Measurements from ENCODE around the gene SPIRE2. TPM values are rescaled to one million over a fixed set of nuclear protein-coding genes. Genes with fewer than 3 reads are reported as not detected.

SPIRE2 gene
- total RNA-seq, 2 donors from 2014 or later = 2.0 TPM; not detected in 1

DNA sequence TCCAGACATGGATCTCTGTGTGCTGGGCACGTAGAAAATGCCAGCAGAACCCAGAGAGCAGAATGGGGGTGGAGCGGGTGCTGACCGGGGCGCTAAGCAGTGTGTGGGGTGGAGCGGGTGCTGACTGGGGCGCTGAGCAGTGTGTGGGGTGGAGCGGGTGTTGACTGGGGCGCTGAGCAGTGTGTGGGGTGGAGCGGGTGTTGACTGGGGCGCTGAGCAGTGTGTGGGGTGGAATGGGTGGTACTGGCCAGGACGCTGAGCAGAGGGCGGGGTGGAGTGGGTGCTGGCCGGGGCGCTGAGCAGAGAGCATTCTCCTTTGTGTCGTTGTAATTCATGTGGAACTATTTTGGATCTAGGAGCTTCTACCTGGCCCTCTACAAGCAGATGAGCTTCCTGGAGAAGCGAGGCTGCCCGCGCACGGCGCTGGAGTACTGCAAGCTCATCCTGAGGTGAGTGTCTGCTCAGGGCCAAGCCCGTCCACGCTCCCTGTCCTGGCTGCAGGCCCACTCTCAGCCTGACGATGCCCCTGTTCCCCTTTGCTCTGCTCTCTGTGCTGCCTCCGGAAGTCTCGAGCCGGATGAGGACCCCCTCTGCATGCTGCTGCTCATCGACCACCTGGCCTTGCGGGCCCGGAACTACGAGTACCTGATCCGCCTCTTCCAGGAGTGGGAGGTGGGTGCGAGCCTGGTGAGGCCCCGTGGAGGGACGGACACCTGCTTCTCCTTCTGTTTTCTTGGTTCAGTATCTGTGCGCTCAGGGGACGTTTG, 70.1 kb downstream of the SPIRE2 start:
- no peak for DNase-seq (ENCODE audit: low spot score)
- TF ChIP-seq, protein P1, sequence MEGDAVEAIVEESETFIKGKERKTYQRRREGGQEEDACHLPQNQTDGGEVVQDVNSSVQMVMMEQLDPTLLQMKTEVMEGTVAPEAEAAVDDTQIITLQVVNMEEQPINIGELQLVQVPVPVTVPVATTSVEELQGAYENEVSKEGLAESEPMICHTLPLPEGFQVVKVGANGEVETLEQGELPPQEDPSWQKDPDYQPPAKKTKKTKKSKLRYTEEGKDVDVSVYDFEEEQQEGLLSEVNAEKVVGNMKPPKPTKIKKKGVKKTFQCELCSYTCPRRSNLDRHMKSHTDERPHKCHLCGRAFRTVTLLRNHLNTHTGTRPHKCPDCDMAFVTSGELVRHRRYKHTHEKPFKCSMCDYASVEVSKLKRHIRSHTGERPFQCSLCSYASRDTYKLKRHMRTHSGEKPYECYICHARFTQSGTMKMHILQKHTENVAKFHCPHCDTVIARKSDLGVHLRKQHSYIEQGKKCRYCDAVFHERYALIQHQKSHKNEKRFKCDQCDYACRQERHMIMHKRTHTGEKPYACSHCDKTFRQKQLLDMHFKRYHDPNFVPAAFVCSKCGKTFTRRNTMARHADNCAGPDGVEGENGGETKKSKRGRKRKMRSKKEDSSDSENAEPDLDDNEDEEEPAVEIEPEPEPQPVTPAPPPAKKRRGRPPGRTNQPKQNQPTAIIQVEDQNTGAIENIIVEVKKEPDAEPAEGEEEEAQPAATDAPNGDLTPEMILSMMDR (IDR thresholded peaks at IDR 0.05) = no peak
- Histone ChIP-seq H3K4me1 (ENCODE audit: control insufficient read depth in 1 of 2, low read depth in 2 of 2) (no peaks in the 10 kb centered on the region), H3K9me3 (no peaks in the 10 kb centered on the region), H3K27ac (no peak overlapping the region), H3K36me3 (peaks cover 73% of the 10 kb centered on the region), H3K27me3 (replicated peaks; ENCODE audit: insufficient read depth) (no peaks in the 10 kb centered on the region), H3K4me3 (no peak overlapping the region)
- ATAC-seq (ENCODE audit: insufficient number of reproducible peaks, low FRiP score, low read depth) = no peak

DNA sequence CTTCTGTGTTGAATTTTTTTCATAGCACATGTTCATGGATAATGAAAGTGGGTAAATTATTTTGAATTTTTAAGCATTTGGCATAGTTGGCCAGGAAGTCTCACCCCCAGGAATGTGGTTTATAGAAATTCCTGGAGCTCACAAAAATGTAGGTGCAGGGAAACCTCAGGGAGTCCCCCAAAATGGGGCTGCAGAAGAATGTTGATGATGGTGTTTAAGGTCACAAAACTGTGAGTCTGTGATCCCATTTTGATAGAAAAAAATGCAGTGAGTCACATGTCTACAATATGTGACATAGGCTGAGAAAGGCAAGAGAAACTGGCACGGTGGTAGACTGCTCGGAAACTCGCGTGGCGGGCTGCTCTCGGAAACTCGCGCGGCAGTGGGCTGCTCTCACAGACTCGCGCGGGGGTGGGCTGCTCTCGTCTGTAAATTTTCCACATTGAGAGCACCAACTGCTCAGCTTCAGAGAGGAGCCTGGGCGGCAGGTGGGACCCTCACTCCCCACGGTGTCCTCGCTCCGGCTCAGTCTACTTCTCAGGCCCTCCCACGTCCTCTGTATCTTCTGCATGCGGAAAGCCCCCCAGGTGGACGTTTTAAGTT, 71.7 kb downstream of the SPIRE2 start:
- Histone ChIP-seq H3K4me1 (ENCODE audit: control insufficient read depth in 1 of 2, low read depth in 2 of 2) (no peaks in the 10 kb centered on the region), H3K27me3 (replicated peaks; ENCODE audit: insufficient read depth) (no peaks in the 10 kb centered on the region), H3K4me3 (no peak overlapping the region), H3K9me3 (no peaks in the 10 kb centered on the region), H3K27ac (no peak overlapping the region), H3K36me3 (peaks cover 70% of the 10 kb centered on the region)
- DNase-seq (ENCODE audit: low spot score) (no peak), ATAC-seq (ENCODE audit: insufficient number of reproducible peaks, low FRiP score, low read depth) (no peak)
- TF ChIP-seq, protein P1 (IDR thresholded peaks at IDR 0.05) = no peak

DNA sequence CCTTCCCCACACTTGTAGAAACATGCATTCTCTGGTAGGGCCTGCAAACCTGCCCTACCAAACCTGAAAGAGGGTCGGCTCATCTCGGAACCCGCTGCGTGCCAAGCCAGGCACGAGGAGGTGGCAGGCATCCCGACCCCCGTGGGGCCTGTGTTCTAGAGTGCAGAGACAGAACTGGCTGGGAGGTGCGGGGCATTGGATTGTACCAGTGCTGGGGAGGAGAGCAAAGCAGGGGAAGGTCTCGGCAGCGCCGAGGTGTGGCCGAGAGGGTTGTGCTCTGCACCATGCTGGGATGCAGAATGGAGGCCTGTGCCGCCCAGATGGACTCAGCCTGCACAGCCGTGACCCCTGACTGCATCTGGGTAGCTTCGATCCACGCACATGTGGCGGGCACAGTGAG, 72.6 kb downstream of the SPIRE2 start:
- ATAC-seq (ENCODE audit: insufficient number of reproducible peaks, low FRiP score, low read depth) (no peak), DNase-seq (ENCODE audit: low spot score) (no peak)
- H3K4me3 ChIP-seq = no peak overlapping the region
- H3K27me3 ChIP-seq (replicated peaks; ENCODE audit: insufficient read depth) = no peaks in the 10 kb centered on the region
- no peaks in the 10 kb centered on the region for H3K4me1 ChIP-seq (ENCODE audit: control insufficient read depth in 1 of 2, low read depth in 2 of 2)
- TF ChIP-seq, protein P1 (IDR thresholded peaks at IDR 0.05) = no peak
- no peaks in the 10 kb centered on the region for H3K9me3 ChIP-seq
- no peak overlapping the region for H3K27ac ChIP-seq
- peaks cover 66% of the 10 kb centered on the region for H3K36me3 ChIP-seq

DNA sequence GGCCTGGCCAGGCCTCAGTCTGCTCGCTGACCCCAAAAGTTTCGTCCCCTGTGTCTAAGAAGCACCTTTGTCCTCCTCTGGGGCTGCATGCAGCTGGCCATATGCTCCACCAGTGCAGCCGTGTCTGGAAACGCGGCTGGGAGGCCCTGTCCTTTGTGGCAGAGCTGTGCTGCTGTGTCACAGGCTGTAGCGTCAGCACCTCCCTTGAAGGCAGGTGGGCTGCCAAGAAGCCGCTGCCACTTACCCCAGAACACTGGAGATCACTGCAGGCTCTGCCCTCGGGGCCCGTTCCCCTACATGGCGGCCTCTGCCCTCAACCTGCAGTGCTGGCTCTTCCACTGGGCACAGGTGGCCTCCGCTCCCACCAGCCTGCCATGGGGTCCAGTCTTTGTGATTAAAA, 74.7 kb downstream of the SPIRE2 start:
- ATAC-seq (ENCODE audit: insufficient number of reproducible peaks, low FRiP score, low read depth) (no peak), DNase-seq (ENCODE audit: low spot score) (no peak)
- Histone ChIP-seq H3K27ac (no peak overlapping the region), H3K36me3 (peaks cover 61% of the 10 kb centered on the region), H3K9me3 (no peaks in the 10 kb centered on the region), H3K4me3 (no peak overlapping the region), H3K4me1 (ENCODE audit: control insufficient read depth in 1 of 2, low read depth in 2 of 2) (no peaks in the 10 kb centered on the region), H3K27me3 (replicated peaks; ENCODE audit: insufficient read depth) (no peaks in the 10 kb centered on the region)
- TF ChIP-seq, protein P1 (IDR thresholded peaks at IDR 0.05) = no peak

DNA sequence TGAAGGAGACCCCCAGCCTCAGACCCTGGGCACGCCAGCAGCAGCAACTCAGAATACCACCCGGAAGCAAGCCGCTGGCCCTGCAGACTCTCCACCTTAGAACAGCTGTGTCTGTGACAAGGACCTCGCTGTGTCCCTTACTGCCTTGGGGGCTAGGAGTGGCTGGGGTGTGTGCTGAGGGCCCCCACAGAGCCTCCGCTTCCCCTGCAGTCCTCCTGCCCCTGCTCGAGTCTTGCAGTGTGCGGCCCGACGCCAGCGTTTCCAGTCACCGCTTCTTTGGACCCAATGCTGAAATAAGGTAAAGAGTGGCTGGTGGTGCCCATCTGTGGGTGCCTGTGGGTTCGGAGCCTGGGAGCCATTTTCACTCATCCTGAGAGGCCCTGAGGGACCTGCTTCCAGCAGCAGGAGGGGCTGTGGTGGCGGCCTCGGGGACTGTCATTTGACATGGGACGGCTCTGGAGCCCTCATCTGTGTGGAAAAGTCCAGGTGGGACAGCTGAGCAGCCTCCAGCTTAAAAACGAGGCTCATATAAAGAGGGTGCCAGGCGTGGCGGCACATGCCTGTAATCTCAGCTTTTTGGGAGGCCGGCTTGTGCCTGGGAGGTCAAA, 75.7 kb downstream of the SPIRE2 start:
- DNase-seq (ENCODE audit: low spot score) = no peak
- TF ChIP-seq, protein P1 (IDR thresholded peaks at IDR 0.05) = no peak
- ATAC-seq (ENCODE audit: insufficient number of reproducible peaks, low FRiP score, low read depth) = no peak
- H3K27ac ChIP-seq = no peak overlapping the region
- H3K9me3 ChIP-seq = no peaks in the 10 kb centered on the region
- H3K27me3 ChIP-seq (replicated peaks; ENCODE audit: insufficient read depth) = no peaks in the 10 kb centered on the region
- H3K4me1 ChIP-seq (ENCODE audit: control insufficient read depth in 1 of 2, low read depth in 2 of 2) = no peaks in the 10 kb centered on the region
- H3K4me3 ChIP-seq = no peak overlapping the region
- H3K36me3 ChIP-seq = peaks cover 55% of the 10 kb centered on the region
